Measurements from ENCODE around the gene LRRIQ1.
"Not testable (repeated sequence)": the region's sequence is repeated elsewhere in the genome, so short reads cannot be mapped to it uniquely, and the experiment has no call there.

LRRIQ1 gene, protein sequence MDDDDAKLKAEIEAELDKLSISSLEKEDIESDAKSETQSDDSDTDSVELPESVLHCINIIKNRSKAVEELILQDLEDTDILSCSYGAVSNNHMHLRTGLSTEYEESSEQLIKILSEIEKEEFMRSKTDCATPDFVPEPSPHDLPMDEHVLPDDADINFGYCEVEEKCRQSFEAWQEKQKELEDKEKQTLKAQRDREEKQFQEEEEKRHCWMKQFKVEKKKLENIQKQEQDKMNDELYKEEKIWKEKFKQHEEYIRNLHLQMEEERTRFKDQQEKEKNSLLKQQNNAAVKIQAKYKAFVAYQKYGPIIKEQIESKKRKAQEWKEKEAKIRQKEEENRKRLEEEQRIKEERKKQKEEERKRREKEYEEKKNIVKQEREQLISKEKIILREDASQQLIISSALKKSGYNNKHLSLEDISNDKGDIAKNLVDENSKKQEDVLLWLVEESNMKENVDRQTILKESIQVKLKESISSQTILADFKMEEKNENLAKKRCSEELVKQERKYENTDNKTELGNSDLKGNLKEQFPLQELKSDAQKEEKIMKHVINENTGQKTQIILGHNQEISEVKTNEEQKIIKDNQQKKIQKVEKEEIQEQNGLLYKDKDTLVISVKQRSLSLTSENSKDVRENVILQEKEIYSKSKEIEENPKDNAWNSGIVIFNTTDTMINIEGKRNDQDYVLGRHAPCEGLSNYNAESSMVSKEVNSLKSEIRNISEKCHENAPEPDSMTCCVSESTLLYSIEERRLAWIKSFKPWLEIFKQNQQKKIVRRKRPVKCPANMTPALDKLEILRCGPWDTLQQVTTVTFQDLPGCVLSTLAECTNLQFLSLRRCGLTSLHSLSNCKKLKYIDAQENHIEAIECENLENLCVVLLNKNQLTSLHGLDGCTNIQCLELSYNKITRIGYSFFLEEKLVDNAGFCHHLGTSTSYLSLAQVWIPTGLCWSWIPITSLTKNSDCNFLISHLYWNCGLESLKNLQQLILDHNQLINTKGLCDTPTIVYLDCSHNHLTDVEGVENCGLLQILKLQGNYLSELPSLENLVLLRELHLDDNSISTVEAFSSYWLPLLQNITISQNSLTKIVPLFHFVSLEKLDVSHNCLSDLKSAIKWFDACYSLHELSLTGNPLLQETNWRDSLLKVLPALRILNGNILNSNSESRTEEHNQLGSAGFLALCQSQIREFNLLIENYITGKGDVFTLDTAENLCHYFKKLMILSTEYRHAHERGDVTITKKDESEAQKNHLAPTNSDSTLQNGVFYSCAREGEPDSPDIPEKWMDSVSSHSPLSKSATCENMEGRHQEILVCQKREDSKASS (N-terminal part only)

GRCh38 chr12:85036234-85036707 is at the start of gene LRRIQ1, which contains the start of gene TSPAN19:
LRRIQ1 (plus strand) TSS chr12:85036351; CDS start chr12:85038177, 1,826 bp downstream.
TSPAN19 (minus strand) TSS chr12:85036277; CDS start chr12:85029946, 6,331 bp downstream.
- DNase-seq (ENCODE audit: low read depth): no peak

DNA sequence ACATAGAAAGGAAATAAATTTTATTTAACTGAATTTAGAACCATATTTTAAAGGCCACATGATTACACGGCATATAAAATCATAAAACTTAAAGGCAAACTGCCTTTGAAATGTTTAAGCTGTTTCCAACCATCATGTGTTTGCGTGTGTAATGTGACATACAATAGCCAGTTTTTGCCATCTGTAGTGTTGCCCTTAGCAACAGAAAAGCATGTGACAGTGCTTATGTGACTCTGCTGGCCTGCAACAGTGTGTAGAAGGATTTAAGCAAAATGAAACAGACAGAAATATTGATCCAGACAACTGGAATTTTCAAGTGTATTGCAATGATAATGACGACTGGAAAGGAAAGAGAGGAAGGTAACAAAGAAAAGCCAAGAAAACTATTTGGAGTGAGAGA is 49.6 kb upstream of the LRRIQ1 start:
- no peak for DNase-seq (ENCODE audit: low read depth)

DNA sequence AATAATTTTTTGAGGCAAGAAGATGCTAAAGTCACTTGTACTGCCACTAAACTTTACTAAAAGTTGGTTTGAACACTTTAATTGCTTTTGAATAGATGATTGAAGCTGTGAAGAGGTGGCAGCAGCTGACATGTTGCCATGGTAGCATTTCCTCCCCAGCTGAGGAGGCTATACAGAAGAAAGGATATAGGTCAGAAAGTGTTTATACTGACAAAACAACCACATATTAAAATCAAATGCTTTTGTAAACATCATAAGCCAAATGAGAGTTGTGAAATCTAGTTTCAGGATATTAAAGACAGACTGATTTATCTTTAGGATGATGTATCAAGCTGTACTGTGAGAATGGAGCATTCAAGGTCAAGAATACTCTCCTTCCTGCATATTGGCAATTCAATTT is 41.7 kb upstream of the LRRIQ1 start:
- DNase-seq (ENCODE audit: low read depth): no peak

DNA sequence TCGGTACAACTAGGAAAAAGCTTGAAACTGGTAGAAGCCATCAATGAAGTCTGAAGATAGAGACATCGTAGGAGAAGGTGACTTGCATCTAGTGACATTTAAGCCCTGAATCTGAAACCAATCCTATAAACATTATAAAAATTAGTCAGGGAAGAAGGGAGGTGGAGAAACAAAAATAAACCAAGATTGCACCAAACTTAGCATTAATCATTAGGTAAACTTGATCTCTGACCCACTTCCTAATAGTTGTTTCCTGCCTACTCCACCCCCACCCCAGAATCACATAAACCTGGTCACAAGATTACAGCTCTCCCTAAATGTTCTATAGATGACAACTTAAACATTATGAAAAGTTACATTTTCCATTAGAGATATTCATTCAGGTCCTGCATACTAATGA is 40.5 kb upstream of the LRRIQ1 start:
- no peak for DNase-seq (ENCODE audit: low read depth)

DNA sequence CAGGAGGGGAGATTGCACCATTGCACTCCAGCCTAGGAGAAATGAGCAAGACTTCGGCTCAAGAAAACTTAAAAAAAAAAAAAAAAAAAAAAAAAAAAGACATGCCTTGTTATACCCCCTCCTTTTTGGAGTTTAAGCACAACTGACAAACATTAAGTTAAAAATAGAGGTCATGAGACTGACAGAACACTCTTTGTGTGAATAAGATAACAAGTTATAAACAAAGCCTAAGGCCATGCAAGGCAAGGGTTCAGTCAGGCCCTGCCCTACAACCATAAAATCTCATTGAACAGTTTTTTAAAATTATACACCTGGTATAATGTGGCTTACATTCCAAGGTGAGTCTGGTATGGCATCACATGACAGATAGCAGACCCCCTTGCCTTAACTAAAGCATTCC is 39.4 kb upstream of the LRRIQ1 start:
- DNase-seq (ENCODE audit: low read depth): no peak

DNA sequence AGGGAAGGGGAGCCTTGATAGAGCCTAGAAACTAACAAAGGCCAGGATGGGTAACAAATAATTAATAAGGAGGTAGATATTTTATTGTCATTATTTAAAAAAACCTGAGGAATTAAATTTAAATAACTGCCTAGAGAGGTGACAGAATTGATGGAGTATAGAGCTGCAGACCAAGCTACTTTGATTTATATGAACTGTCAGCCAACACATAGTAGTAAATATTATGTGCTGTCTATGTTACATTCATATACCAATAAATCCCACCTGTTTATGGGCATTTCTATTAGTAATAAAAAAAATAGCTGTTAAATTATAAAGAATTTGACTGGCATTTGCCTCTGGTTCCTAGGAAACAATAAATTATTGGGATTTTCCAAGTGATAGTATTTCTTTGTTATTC is 37.8 kb upstream of the LRRIQ1 start:
- DNase-seq (ENCODE audit: low read depth): no peak

DNA sequence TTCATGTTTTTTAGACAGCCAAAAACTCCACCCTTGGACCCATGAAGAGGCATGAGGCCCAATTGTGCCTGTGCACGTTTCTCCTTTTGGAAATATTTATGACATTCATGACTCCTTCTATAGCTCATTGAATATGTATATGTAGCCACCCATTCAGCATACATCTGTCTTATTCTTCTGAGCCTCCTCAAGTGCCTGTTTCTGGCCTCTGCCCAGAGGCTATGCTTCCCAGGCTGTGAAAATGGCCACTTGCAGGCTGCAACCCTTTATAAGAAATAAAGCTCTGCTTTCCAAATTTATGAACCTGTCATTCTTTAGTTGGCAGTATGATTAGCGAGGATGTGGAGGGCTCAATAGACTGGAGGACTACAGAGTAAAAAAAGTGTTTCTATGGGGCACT is 35.4 kb upstream of the LRRIQ1 start:
- no peak for DNase-seq (ENCODE audit: low read depth)

GRCh38 chr12:85002778-85003296 is 33.3 kb upstream of the LRRIQ1 start:
- no peak for DNase-seq (ENCODE audit: low read depth)

DNA sequence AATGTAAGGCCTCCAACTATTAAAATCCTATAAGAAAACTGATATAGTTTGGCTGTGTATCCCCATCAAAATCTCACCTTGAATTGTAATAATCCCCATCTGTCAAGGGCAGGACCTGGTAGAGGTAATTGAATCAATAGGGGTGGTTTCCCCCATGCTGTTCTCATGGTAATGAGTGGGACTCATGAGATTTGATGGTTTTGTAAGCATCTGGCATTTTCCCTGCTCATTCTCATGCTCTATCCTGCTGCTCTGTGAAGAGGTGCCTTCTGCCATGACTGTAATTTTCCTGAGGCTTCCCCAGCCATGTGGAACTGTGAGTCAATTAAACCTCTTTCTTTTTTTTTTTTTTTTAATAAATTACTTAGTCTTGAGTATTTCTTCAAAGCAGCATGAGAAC is 31.9 kb upstream of the LRRIQ1 start:
- DNase-seq (ENCODE audit: low read depth): no peak

DNA sequence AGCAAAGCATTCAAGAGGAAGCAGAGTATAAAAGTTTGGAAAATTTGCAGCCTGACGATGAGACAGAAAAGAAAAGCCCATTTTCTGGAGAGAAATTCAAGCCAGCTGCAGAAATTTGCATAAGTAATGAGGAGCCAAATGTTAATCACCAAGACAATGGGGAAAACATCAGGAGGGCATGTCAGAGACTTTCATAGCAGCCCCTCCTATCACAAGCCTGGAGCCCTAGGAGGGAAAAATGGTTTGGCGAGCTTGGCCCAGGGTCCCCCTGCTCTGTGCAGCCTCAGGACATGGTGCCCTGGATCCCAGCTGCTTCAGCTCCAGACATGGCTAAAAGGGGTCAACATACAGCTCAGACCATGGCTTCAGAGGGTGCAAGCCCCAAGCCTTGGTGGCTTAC is 31.1 kb upstream of the LRRIQ1 start:
- not testable (repeated sequence) for DNase-seq (ENCODE audit: low read depth)

DNA sequence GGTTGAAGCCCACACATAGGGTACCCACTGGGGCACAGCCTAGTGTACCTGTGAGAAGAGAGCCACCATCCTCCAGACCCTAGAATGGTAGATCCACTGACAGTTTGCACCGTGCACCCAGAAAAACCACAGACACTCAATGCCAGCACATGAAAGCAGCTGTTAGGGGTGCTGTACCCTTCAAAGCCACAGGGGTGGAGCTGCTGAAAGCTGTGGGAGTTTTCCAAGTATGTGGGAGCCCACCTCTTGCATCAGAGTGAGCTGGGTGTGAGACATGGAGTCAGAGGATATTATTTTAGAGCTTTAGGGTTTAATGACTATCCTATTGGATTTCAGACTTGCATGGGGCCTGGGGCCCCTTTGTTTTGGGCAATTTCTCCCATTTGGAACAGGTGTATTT is 30.5 kb upstream of the LRRIQ1 start:
- DNase-seq (ENCODE audit: low read depth): no peak

GRCh38 chr12:85006206-85006605 is 29.9 kb upstream of the LRRIQ1 start:
- DNase-seq (ENCODE audit: low read depth): no peak

DNA sequence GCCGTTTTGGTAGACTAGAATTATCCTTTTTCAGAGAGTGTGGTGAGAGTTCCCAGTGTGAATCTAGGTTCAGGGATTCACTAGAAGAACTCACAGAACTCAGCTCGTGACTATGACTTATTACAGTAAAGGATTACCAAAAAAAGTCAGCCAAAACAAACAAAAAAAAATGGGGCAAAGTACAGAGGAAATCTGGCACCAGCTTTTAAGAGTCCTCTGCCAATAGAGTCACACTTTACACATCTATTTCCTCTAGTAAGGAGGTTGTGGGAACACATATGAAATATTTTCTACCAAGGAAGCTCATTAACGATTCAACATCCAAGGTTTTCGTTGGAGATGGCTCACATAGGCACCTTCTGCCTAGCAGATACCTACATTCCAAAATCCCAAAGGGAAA is 28.3 kb upstream of the LRRIQ1 start:
- DNase-seq (ENCODE audit: low read depth): no peak

DNA sequence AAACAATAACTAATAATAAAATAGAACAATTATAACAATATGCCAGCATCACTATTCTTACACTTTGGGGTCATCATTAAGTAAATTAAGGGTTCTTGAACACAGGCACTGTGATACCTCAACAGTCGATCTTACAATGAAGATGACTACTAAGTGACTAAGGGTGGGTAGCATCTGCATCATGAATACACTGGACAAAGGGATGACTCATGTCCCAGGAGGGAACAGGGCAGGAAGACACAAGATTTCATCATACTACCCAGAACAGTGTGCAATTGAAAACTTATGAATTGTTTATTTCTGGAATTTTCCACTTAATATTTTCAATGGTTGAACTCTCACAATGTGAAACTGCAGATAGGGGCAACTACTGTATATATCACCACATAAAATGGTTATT is 19.7 kb upstream of the LRRIQ1 start:
- no peak for DNase-seq (ENCODE audit: low read depth)

DNA sequence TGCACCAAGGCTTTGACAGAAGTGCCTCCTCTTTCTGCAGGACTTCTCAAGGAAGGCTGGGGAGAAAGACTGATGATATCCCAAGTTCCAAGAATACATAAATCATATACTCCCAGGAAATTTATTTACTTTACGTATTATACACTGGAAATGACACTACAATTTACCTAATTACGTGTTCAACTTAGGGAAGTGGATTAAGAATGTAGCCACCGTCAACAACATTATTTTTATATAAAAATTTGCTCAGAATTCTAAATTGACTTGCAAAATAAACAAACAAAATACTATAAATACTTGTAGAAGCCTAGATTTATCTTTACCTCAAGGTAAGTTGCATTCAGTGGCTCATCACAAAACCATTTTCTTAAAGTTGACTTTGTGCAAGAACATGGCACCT is 19.0 kb upstream of the LRRIQ1 start:
- DNase-seq (ENCODE audit: low read depth): no peak

DNA sequence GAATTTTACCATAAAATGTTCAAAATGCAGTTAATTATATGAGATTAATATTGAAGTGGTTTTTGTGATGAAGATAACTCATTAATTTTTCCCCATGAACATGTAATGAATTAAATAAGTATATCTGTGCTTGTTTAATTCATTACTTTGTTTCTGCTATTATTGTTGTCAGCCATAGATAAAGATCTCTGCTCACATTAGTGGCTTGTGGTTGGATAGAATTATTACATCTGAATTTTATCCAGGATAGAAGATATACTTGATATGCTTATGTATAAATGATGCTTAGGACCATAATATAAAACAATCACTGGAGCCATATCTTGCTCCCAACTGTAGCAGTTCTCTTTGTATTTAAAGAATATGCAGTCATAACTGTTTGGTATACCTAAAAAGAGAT is 18.5 kb upstream of the LRRIQ1 start:
- no peak for DNase-seq (ENCODE audit: low read depth)

DNA sequence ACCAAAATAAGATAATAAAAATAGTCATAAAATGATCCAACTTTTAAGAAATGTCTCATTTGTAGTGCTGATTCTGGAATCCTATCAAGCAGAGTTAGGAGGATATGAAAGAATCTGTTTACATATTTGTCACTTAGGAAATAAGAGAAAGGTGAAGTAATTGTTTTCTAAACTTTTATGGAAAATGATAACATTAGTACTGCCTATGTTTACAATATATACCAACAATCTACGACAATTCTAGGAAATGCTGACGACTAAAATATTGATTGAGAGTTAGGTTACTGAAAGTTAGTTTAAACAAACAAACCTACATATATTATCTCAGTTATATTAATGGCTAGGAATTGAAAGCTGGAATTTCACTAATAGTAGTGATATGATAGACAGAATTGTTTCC is 18.1 kb upstream of the LRRIQ1 start:
- no peak for DNase-seq (ENCODE audit: low read depth)

GRCh38 chr12:85029456-85029855 is 6.7 kb upstream of the LRRIQ1 start:
- DNase-seq (ENCODE audit: low read depth): no peak

GRCh38 chr12:85036733-85037132 is 582 bp downstream of the LRRIQ1 start:
- no peak for DNase-seq (ENCODE audit: low read depth)

GRCh38 chr12:85041395-85041794 is 5.2 kb downstream of the LRRIQ1 start:
- no peak for DNase-seq (ENCODE audit: low read depth)

DNA sequence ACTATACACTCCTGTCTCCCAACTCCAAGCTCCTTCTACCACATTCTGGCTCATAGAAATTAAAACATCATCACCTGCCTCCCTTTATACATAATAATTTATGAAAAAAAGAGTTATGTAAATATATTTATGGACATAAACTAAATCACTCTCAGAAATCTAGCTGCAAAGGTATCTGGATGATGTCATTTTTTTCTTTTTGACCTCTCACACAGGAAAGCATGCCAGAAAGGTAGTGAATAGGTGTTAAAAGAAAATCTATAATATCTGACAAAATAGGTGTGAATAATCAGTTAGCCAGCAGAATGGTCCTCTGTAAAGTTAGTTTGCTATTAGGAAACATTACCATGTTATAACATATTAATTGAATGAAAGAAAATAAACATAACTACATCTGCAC is 7.7 kb downstream of the LRRIQ1 start:
- no peak for DNase-seq (ENCODE audit: low read depth)

Data from stimulated activated CD4-positive, alpha-beta T cell treated with anti-CD3 and anti-CD28 coated beads, Interleukin-2, amount 100 ng/mL, for 4 hours (primary cell).